ENCODE results near the gene PPM1L. TPM values are rescaled to one million over a fixed set of nuclear protein-coding genes. Genes with fewer than 3 reads are reported as not detected.

Gene PPM1L
- total and polyA plus RNA-seq, 7 experiments from 2014 or later: 0.48 to 19.1 (median 5.3) TPM

DNA sequence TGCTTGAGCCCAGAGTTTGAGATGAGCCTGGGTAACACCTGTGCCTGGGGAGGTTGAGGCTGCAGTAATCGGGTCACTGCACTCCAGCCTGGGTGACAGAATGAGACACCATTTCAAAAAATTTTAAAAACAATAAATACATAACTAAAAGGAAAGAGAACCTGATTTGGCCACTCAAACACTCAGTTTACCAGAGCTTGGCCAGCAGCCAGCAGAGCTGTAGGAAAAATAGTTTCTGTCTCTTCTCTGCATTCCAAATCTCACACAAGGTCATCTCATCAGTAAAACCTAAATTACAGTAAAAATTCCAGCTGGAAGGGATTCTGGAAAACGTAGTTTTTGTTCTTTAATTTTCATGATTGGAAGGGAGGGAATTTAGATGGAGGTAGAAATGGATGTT lies 7.8 kb upstream of the PPM1L start:
- H3K36me3 ChIP-seq (ENCODE audit: control insufficient read depth in 2 of 3, insufficient read depth in 3 of 3, low read length in 3 of 3): no peaks in the 10 kb centered on the region
- ATAC-seq (no peak), DNase-seq (no peak)
- Mint-ChIP-seq H3K27ac (no peak overlapping the region), H3K4me3 (no peak overlapping the region), H3K9me3 (no peaks in the 10 kb centered on the region), H3K27me3 (peaks cover 8 to 45% (median 22%) of the 10 kb centered on the region in 5 donors), H3K4me1 (peaks cover 0 to 5% (median 0%) of the 10 kb centered on the region in 7 donors), H3K36me3 (peaks cover 0 to 4% (median 0%) of the 10 kb centered on the region in 5 donors)
- no peaks in the 10 kb centered on the region for H3K27me3 ChIP-seq (ENCODE audit: control insufficient read depth in 2 of 2, insufficient read depth in 2 of 2, low read length in 2 of 2)
- ChIA-PET POLR2A (no interaction called here), CTCF (no interaction called here)
- intact Hi-C loops (cut with micrococcal nuclease): no loop called here
- no peak overlapping the region for H3K4me3 ChIP-seq (ENCODE audit: low read length)
- H3K4me1 ChIP-seq (ENCODE audit: control insufficient read depth in 2 of 2, insufficient read depth in 2 of 2, low read length in 2 of 2): no peaks in the 10 kb centered on the region
- H3K27ac ChIP-seq (ENCODE audit: low read depth, low read length): no peak overlapping the region
- no peaks in the 10 kb centered on the region for H3K9me3 ChIP-seq (ENCODE audit: control insufficient read depth in 2 of 3, low read length in 3 of 3)

DNA sequence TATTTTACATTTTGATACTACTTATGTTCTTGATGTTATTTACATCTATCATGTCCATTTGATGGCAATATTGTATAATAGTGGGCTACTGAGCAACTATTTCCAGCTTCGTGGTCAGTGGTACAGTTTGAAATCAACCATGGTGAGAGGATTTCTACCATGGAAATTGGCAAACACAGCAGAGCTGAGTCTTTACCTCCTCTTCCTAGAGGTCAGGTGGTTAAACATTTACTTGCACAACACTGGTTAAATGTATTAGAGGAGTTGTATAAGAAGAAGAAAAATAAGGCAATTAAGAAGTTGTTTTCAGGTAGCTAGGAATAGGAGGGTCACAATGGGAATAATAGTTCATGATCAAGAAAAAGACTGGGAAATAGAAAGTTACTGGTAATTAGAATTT lies 7.2 kb upstream of the PPM1L start:
- Histone ChIP-seq H3K27me3 (ENCODE audit: control insufficient read depth in 2 of 2, insufficient read depth in 2 of 2, low read length in 2 of 2) (no peaks in the 10 kb centered on the region), H3K4me1 (ENCODE audit: control insufficient read depth in 2 of 2, insufficient read depth in 2 of 2, low read length in 2 of 2) (no peaks in the 10 kb centered on the region), H3K36me3 (ENCODE audit: control insufficient read depth in 2 of 3, insufficient read depth in 3 of 3, low read length in 3 of 3) (no peaks in the 10 kb centered on the region), H3K27ac (ENCODE audit: low read depth, low read length) (no peak overlapping the region), H3K9me3 (ENCODE audit: control insufficient read depth in 2 of 3, low read length in 3 of 3) (no peaks in the 10 kb centered on the region), H3K4me3 (ENCODE audit: low read length) (no peak overlapping the region)
- Mint-ChIP-seq H3K4me1 (peaks cover under 1 to 5% (median 4%) of the 10 kb centered on the region in 7 donors), H3K4me3 (no peak overlapping the region), H3K9me3 (no peaks in the 10 kb centered on the region), H3K27ac (no peak overlapping the region), H3K36me3 (peaks cover 0 to 4% (median 0%) of the 10 kb centered on the region in 5 donors), H3K27me3 (peaks cover 3 to 40% (median 16%) of the 10 kb centered on the region in 5 donors)
- intact Hi-C loops (cut with micrococcal nuclease): no loop called here
- ChIA-PET POLR2A (no interaction called here), CTCF (no interaction called here)
- DNase-seq (no peak), ATAC-seq (no peak)

DNA sequence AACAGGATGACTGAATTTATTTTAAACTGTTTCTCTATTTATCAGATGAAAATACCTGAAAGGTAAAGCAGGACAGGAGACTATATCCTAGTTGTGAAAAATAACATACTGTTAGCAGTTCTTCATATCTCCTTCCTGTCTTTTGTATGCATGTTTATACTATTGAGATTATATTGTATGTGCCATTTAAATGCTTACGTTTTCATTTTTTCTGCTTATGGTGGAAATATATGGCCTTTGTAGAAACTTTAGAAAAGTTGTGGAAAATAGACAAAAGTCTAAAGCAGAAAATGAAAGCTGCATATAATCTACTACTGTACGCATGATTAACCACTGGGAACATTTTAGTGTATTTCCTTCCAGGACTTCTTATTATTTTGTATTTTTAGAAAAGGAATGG lies 2.1 kb upstream of the PPM1L start:
- Histone ChIP-seq H3K4me1 (ENCODE audit: control insufficient read depth in 2 of 2, insufficient read depth in 2 of 2, low read length in 2 of 2) (peaks cover 10 to 11% of the 10 kb centered on the region in 2 donors), H3K9me3 (ENCODE audit: control insufficient read depth in 2 of 3, low read length in 3 of 3) (no peaks in the 10 kb centered on the region), H3K4me3 (ENCODE audit: low read length) (peak overlapping the region; percentile 73), H3K27me3 (ENCODE audit: control insufficient read depth in 2 of 2, insufficient read depth in 2 of 2, low read length in 2 of 2) (peaks cover 0 to 6% of the 10 kb centered on the region in 2 donors), H3K36me3 (ENCODE audit: control insufficient read depth in 2 of 3, insufficient read depth in 3 of 3, low read length in 3 of 3) (no peaks in the 10 kb centered on the region), H3K27ac (ENCODE audit: low read depth, low read length) (no peak overlapping the region)
- ChIA-PET CTCF (interaction anchor here (0.6 kb wide), 1 partner anchor 1962 kb away, joined by 3 read pairs; no protein-coding TSS in a partner anchor), POLR2A (no interaction called here)
- H3K27ac Mint-ChIP-seq: peak overlapping the region in 7 of 9 donors; percentile 83 to 96 (median 92)
- peak overlapping the region; percentile 88 to 99 (median 96) for H3K4me3 Mint-ChIP-seq
- H3K4me1 Mint-ChIP-seq: peaks cover 24 to 36% (median 30%) of the 10 kb centered on the region in 7 donors
- H3K36me3 Mint-ChIP-seq: no peaks in the 10 kb centered on the region
- H3K27me3 Mint-ChIP-seq: peaks cover 0 to 39% (median 5%) of the 10 kb centered on the region in 5 donors
- DNase-seq (no peak), ATAC-seq (no peak)
- H3K9me3 Mint-ChIP-seq: no peaks in the 10 kb centered on the region
- intact Hi-C loops (cut with micrococcal nuclease): loop anchor here (2.0 to 10.0 kb wide), 5 partner anchors 189 to 1949 kb away; partner anchors contain the start of genes MFSD1 (in 1 of the 2), SPTSSB (in 1 of the 2) and TRIM59 (in 1 of the 2)

DNA sequence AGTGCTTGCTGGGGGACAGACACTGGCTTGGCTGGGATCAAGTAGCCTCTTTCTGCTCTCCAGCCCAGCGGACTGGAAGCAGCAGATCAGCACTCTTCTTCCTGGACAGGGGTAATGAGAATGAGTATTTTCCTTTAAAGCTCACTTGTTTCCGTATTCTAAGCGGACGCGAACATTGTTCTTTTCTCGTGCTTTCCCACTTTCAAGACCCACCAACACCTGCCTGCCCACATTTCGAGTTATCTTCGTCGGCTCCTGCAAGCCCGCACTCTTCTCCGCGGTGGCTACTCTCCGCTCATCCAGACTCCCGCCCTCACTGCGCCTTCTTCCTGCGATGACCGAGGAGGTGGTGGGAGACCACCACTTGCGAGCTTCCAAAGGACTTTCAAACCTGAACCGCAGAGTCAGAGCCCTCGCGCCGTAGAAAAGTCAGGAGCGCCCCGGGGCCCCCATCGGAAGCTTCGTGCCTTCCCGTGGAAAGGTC lies 1.6 kb upstream of the PPM1L start:
- ChIA-PET CTCF (no interaction called here), POLR2A (interaction anchor here (1.1 kb wide), 1 partner anchor 190 kb away, joined by 6 read pairs; no protein-coding TSS in a partner anchor)
- H3K27ac Mint-ChIP-seq: peak overlapping the region; percentile 83 to 97 (median 92)

DNA sequence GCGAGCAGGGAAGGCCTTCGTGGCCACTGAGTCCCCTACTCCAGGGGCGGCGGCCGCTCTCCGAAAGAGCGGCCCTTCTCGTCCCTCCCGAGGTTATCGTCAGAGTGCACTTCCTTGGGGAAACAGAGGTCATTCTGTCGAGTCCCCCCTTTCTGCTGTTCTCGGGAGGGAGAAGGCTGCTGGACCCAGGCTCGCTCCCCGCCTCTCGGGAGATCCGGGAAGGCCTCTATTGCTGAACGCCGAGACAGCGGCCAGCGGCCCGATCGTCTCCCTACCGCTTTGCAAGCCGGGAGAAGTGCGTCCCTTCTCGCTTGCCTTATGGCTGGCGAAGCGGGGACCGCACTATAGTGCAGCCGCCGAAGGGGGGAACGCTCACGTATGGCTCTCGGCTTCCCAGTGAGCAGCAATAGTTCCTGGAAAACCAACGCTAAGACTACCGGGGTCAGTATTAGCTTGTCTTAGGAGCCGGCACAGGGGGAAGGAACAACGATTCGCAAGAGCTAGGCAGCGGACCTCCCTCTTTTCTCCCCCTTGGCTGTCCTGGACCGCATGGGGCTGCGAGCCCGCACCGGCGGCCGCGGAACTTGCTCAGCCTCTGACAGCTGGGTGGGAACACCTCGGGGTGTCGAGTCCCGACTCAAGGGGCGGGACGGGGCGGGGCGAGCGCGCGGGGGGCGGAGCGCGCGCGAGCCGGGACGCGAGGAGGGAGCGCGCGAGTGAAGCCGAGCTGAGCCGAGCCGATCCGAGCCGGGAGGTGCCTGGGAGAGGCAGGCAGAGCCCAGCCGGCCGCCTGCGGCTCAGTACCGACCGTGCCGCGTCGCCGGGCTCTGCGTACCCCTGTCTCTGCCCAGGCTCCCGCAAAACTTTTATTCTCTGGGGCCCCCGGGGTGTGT lies 930 bp upstream of the PPM1L start:
- Histone ChIP-seq H3K9me3 (ENCODE audit: control insufficient read depth in 2 of 3, low read length in 3 of 3) (no peaks in the 10 kb centered on the region), H3K4me3 (ENCODE audit: low read length) (peak overlapping the region; percentile 73), H3K36me3 (ENCODE audit: control insufficient read depth in 2 of 3, insufficient read depth in 3 of 3, low read length in 3 of 3) (no peaks in the 10 kb centered on the region), H3K4me1 (ENCODE audit: control insufficient read depth in 2 of 2, insufficient read depth in 2 of 2, low read length in 2 of 2) (peaks cover 10 to 11% of the 10 kb centered on the region in 2 donors), H3K27ac (ENCODE audit: low read depth, low read length) (peak overlapping the region; percentile 69), H3K27me3 (ENCODE audit: control insufficient read depth in 2 of 2, insufficient read depth in 2 of 2, low read length in 2 of 2) (peaks cover 0 to 6% of the 10 kb centered on the region in 2 donors)
- Mint-ChIP-seq H3K27ac (peak overlapping the region; percentile 88 to 97 (median 94)), H3K9me3 (no peaks in the 10 kb centered on the region), H3K36me3 (no peaks in the 10 kb centered on the region), H3K4me3 (peak overlapping the region; percentile 88 to 99 (median 96)), H3K4me1 (peaks cover 27 to 36% (median 30%) of the 10 kb centered on the region in 7 donors), H3K27me3 (peaks cover 5 to 41% (median 10%) of the 10 kb centered on the region in 5 donors)
- intact Hi-C loops (cut with micrococcal nuclease): loop anchor here (1.0 to 10.0 kb wide), 11 partner anchors 46 to 1950 kb away; partner anchors contain the start of genes IFT80 (in 2 of the 2), KPNA4 (in 2 of the 2), NMD3 (in 2 of the 2) and SMC4 (in 2 of the 2)
- peak; percentile 92 for ATAC-seq
- ChIA-PET POLR2A (interaction anchor here (0.5 to 1.1 kb wide), 3 partner anchors 55 to 191 kb away, joined by 3 to 6 read pairs (median 4); no protein-coding TSS in a partner anchor), CTCF (interaction anchor here (0.6 kb wide), 1 partner anchor 187 kb away, joined by 5 read pairs; no protein-coding TSS in a partner anchor)
- DNase-seq: peak; percentile 76 to 88 (median 85)

More for the DNA sequence above, 1.6 kb upstream of the PPM1L start:
- Histone ChIP-seq H3K27ac (ENCODE audit: low read depth, low read length) (peak overlapping the region; percentile 69), H3K9me3 (ENCODE audit: control insufficient read depth in 2 of 3, low read length in 3 of 3) (no peaks in the 10 kb centered on the region), H3K4me3 (ENCODE audit: low read length) (peak overlapping the region; percentile 73), H3K4me1 (ENCODE audit: control insufficient read depth in 2 of 2, insufficient read depth in 2 of 2, low read length in 2 of 2) (peaks cover 10 to 11% of the 10 kb centered on the region in 2 donors), H3K36me3 (ENCODE audit: control insufficient read depth in 2 of 3, insufficient read depth in 3 of 3, low read length in 3 of 3) (no peaks in the 10 kb centered on the region), H3K27me3 (ENCODE audit: control insufficient read depth in 2 of 2, insufficient read depth in 2 of 2, low read length in 2 of 2) (peaks cover 0 to 6% of the 10 kb centered on the region in 2 donors)
- Mint-ChIP-seq H3K4me1 (peaks cover 24 to 36% (median 30%) of the 10 kb centered on the region in 7 donors), H3K4me3 (peak overlapping the region; percentile 88 to 99 (median 96)), H3K27me3 (peaks cover 0 to 39% (median 5%) of the 10 kb centered on the region in 5 donors), H3K9me3 (no peaks in the 10 kb centered on the region), H3K36me3 (no peaks in the 10 kb centered on the region)
- peak in 8 of 9 donors; percentile 8 to 39 (median 23) for DNase-seq
- intact Hi-C loops (cut with micrococcal nuclease): loop anchor here (2.0 to 10.0 kb wide), 5 partner anchors 188 to 1950 kb away; partner anchors contain the start of genes MFSD1 (in 1 of the 2), SPTSSB (in 1 of the 2) and TRIM59 (in 1 of the 2)
- ATAC-seq: no peak
